GM23248 (cell line): ENCODE measurements around the gene PGBD5.

ENCODE experiments used
- EZH2 ChIP-seq: fragments of 200-600 bp; sonication (generic); IDR thresholded peaks from 2 replicates; pipeline ENCODE4 v1.6.1; 2018; ENCODE audit warnings: antibody characterized with exemption, mild to moderate bottlenecking; ENCODE audit not compliant: insufficient read depth, poor library complexity, severe bottlenecking
- EZH2phosphoT487 ChIP-seq: fragments of 200-600 bp; sonication (generic); IDR thresholded peaks from 2 replicates; pipeline ENCODE4 v1.6.1; 2018; ENCODE audit warnings: antibody characterized with exemption, moderate library complexity, mild to moderate bottlenecking, low read depth; ENCODE audit not compliant: insufficient read depth

GRCh38 chr1:230279583-230279945, 146.6 kb downstream of the PGBD5 start:
- no peak for TF ChIP-seq EZH2
- no peak for TF ChIP-seq EZH2phosphoT487
